Measurements from ENCODE around the gene ACSL1.
A peak's percentile ranks its signal among the peaks of the same experiment; 100 is the strongest.

The ACSL1 gene

DNA sequence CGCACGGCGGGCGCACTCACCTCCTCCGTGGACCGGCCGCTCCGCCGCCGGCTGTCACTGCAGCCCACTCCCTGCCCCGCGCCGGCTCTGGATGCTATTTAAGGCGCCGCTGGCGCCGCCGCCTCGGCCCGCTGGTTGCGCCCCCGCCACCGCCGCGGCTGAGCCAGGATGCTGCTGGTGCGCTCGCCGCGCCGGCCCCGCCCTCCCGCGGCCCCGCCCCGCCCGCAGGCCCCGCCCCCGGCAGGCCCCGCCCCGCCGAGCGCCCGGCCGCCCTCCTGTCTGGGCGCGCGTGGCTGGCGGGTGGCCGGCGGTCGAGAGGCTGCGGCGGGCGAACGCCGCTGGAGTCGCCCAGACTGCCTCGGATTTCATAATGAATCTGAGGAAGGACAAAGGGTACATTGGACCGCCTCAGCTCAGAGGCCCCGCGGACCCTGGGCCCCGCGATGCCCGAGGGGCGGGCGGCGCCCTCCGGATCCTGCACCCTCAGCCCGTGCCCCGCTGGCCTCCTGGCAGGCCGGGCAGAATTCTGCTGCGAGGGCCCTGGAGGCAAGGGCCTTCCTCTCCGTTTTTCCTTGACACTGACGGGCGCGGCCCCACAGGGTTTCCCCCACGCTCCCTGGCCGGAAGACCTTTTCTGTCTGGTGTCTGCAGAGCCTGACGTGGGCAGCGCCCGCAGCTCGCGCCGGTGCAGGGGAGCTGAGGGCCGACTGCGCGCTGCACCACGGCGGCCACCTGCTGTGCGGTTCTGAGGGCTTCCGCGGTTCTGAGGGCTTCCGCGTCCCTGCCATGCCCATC, at the start of gene ACSL1:
Gene ACSL1 (minus strand): TSS at position 73 of the 795 bp plus-strand sequence. CDS start 22,454 bp downstream, outside the sequence.
- peak; percentile 62 for DNase-seq (ENCODE audit: low read depth)
- H3K4me3 ChIP-seq (ENCODE audit: low read length): peak within 1 kb of the TSS; percentile 73
- no peak for TF ChIP-seq CTCF (conservative IDR thresholded peaks at IDR 0.05; ENCODE audit: low read length)

DNA sequence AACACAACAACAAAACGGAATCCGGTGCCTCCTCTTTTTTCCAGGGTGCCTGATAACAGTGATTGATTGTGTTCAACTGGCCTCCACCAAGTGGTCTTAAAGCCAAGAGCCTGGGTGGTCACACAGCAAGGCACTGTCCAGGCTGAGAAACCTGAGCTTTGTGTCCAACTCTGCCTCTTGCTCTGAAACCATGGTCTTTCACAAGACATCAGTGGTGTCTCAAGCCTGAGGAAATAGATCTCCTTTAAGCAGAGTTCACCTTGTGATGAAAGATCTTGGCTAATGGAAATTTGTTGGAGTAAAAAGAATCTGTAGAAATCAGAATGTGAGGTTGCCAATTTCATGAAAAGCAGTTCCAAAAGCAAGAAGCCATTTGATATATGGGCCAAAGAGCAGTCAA, 47.3 kb upstream of the ACSL1 start:
- no peak for TF ChIP-seq CTCF (conservative IDR thresholded peaks at IDR 0.05; ENCODE audit: low read length)
- no peak for DNase-seq (ENCODE audit: low read depth)
- no peak overlapping the region for H3K4me3 ChIP-seq (ENCODE audit: low read length)

- no peak for TF ChIP-seq CTCF (conservative IDR thresholded peaks at IDR 0.05; ENCODE audit: low read length)
- no peak overlapping the region for H3K4me3 ChIP-seq (ENCODE audit: low read length)
- DNase-seq (ENCODE audit: low read depth): no peak
Observed at GRCh38 chr4:184870718-184871117, 45.0 kb upstream of the ACSL1 start.

DNA sequence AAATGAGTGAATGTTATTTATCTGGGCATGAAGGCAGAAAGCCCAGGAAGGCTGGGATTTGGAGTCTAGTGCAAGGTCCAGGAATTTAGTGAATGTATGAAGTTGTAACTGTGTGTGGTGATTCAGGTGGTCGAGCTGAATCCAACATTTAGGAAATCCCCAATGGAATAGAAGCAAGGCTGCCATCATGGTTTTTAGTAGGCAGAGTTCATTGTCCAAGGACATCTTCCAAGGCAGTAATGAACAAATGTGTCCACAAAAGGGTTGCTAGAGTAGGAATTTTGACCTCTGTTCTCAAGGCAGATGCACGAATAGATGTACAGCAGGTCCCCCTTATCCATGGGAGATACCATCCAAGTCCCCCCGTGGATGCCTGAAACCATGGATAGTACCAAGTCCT, 42.9 kb upstream of the ACSL1 start:
- DNase-seq (ENCODE audit: low read depth): no peak
- no peak for TF ChIP-seq CTCF (conservative IDR thresholded peaks at IDR 0.05; ENCODE audit: low read length)
- no peak overlapping the region for H3K4me3 ChIP-seq (ENCODE audit: low read length)

GRCh38 chr4:184863916-184864315, 38.1 kb upstream of the ACSL1 start:
- no peak overlapping the region for H3K4me3 ChIP-seq (ENCODE audit: low read length)
- TF ChIP-seq CTCF (conservative IDR thresholded peaks at IDR 0.05; ENCODE audit: low read length): no peak
- no peak for DNase-seq (ENCODE audit: low read depth)

DNA sequence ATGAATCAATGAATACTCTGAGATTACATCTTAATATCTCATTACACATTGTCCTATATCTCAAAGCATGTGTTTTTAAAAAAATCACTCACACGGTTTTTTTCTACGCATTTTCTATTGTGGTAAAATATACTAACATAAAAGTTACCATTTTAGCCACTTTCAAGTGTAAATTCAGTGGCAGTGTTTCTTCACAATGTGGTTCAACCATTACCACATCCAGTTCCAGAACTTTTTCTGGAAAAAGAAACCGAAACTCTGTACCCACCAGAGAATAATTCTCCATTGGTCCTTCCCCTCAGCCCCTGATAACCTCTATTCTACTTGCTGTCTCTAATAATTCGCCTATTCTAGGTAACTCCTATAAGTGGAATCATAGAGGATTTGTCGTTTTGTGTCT, 35.3 kb upstream of the ACSL1 start:
- H3K4me3 ChIP-seq (ENCODE audit: low read length): no peak overlapping the region
- DNase-seq (ENCODE audit: low read depth): no peak
- TF ChIP-seq CTCF (conservative IDR thresholded peaks at IDR 0.05; ENCODE audit: low read length): no peak

Data from AG10803 (cell line).